ENCODE measurements around the gene AHNAK2.

GRCh38 chr14:104983231-104983721, 5.1 kb upstream of the AHNAK2 start:
- TF ChIP-seq POLR2AphosphoS5 (IDR thresholded peaks at IDR 0.05; ENCODE audit: borderline replicate concordance, low read depth, low read length) (no peak), EZH2 (IDR thresholded peaks at IDR 0.05) (no peak), FOXP2 (optimal IDR thresholded peaks at IDR 0.05; ENCODE audit: control extremely low read depth, extremely low read length, insufficient read depth) (no peak)

Measured in SK-N-MC (cell line).